ENCODE data around the gene KIAA0825.
"Not testable (repeated sequence)": the region's sequence is repeated elsewhere in the genome, so short reads cannot be mapped to it uniquely, and the experiment has no call there.

KIAA0825 gene

GRCh38 chr5:94618493-94619328, at the start of gene KIAA0825, which contains the start of gene SLF1:
Gene KIAA0825, minus strand, starts transcription at chr5:94618604. Its CDS starts 81,478 bp downstream, at chr5:94537126.
Gene SLF1, plus strand, starts transcription at chr5:94618669. Its CDS starts 10,142 bp downstream, at chr5:94628811.
- peak; percentile 75 for DNase-seq

- no peak for DNase-seq
These were observed 49.5 kb upstream of the KIAA0825 start for GRCh38 chr5:94667937-94668336.

GRCh38 chr5:94661086-94661485, 42.7 kb upstream of the KIAA0825 start:
- DNase-seq = no peak

- DNase-seq = no peak
These were observed 42.1 kb upstream of the KIAA0825 start for GRCh38 chr5:94660506-94660905.

GRCh38 chr5:94658272-94658671, 39.9 kb upstream of the KIAA0825 start:
- DNase-seq = no peak

- no peak for DNase-seq
These were observed 31.5 kb upstream of the KIAA0825 start for GRCh38 chr5:94649874-94650273.

GRCh38 chr5:94646758-94647157, 28.4 kb upstream of the KIAA0825 start:
- DNase-seq = no peak

- no peak for DNase-seq
These were observed 26.6 kb upstream of the KIAA0825 start for GRCh38 chr5:94645053-94645452.

GRCh38 chr5:94640176-94640575, 21.8 kb upstream of the KIAA0825 start:
- DNase-seq = no peak

GRCh38 chr5:94632024-94632423, 13.6 kb upstream of the KIAA0825 start:
- DNase-seq = no peak

GRCh38 chr5:94627191-94627590, 8.8 kb upstream of the KIAA0825 start:
- DNase-seq = no peak

- DNase-seq = no peak
These were observed 5.5 kb upstream of the KIAA0825 start for GRCh38 chr5:94623877-94624276.

- no peak for DNase-seq
These were observed 4.6 kb upstream of the KIAA0825 start for GRCh38 chr5:94623011-94623410.

- no peak for DNase-seq
These were observed 3.4 kb upstream of the KIAA0825 start for GRCh38 chr5:94621763-94622162.

- DNase-seq = no peak
These were observed 1.9 kb upstream of the KIAA0825 start for GRCh38 chr5:94620256-94620655.

- DNase-seq = no peak
These were observed 343 bp downstream of the KIAA0825 start for GRCh38 chr5:94618029-94618492.

- DNase-seq = no peak
These were observed 2.5 kb downstream of the KIAA0825 start for GRCh38 chr5:94615862-94616261.

GRCh38 chr5:94614156-94614805, 4.1 kb downstream of the KIAA0825 start:
- DNase-seq = no peak

- DNase-seq = no peak
These were observed 4.8 kb downstream of the KIAA0825 start for GRCh38 chr5:94613583-94613982.

- DNase-seq = no peak
These were observed 23.0 kb downstream of the KIAA0825 start for GRCh38 chr5:94595281-94595840.

GRCh38 chr5:94577466-94578245, 40.7 kb downstream of the KIAA0825 start:
- no peak for DNase-seq

- DNase-seq = no peak
These were observed 43.2 kb downstream of the KIAA0825 start for GRCh38 chr5:94575196-94575595.

GRCh38 chr5:94573349-94573748, 45.1 kb downstream of the KIAA0825 start:
- not testable (repeated sequence) for DNase-seq

Data from activated T-cell treated with anti-CD3 and anti-CD28 coated beads for 4 hours (primary cell).